H1 (cell line): ENCODE results near the gene IGF2R. TPM values are rescaled to one million over a fixed set of nuclear protein-coding genes. Genes with fewer than 3 reads are reported as not detected.

Experiments
- CTCF ChIA-PET: fragments of 300-600 bp; sonication (Branson Sonifier 250); formaldehyde crosslinking; loops from one replicate; lab custom pipeline; 2021; ENCODE audit not compliant: partially characterized antibody; lab: Charles Lee
- POLR2A ChIA-PET: fragments of 300-600 bp; sonication (Branson Sonifier 250); formaldehyde crosslinking; loops from one replicate; lab custom pipeline; 2021; ENCODE audit warnings: inconsistent platforms; ENCODE audit not compliant: partially characterized antibody; lab: Charles Lee
- DNase-seq, 2 experiments: peaks; one replicate each; pipeline versions ENCODE4 v3.0.0 to v3.0.0-alpha.2; 2010 to 2022; ENCODE audit warnings: low spot score in 2 of 2, low read depth in 1 of 2, mixed read lengths in 1 of 2
- FAIRE-seq: peaks from 2 replicates; lab custom pipeline; 2011; peaks lifted over from hg19 to GRCh38; lab: Jason Lieb, UNC
- H2AFZ ChIP-seq: 2 replicates; pipeline ENCODE4 v1.8.1; 2012; ENCODE audit warnings: low read length, inconsistent platforms
- H2AK5ac ChIP-seq: 2 replicates; pipeline ENCODE4 v1.6.1; 2013; ENCODE audit warnings: low read depth, low read length
- H2BK120ac ChIP-seq: replicated peaks from 2 replicates; pipeline ENCODE3; 2013; ENCODE audit warnings: low read depth, low read length, inconsistent platforms
- H2BK12ac ChIP-seq: 2 replicates; pipeline ENCODE4 v1.6.1; 2013; ENCODE audit warnings: low read depth, low read length
- H2BK15ac ChIP-seq: 2 replicates; pipeline ENCODE4 v1.6.1; 2013; ENCODE audit warnings: low read length
- H2BK20ac ChIP-seq: 2 replicates; pipeline ENCODE4 v1.6.1; 2013; ENCODE audit warnings: low read length
- H2BK5ac ChIP-seq: 2 replicates; pipeline ENCODE4 v1.6.1; 2013; ENCODE audit warnings: low read depth, low read length
- H3K14ac ChIP-seq: 2 replicates; pipeline ENCODE4 v1.6.1; 2013; ENCODE audit warnings: inconsistent platforms; ENCODE audit not compliant: insufficient read length
- H3K18ac ChIP-seq: 2 replicates; pipeline ENCODE4 v1.6.1; 2013; ENCODE audit warnings: low read length; ENCODE audit errors: extremely low read depth
- H3K23ac ChIP-seq: 2 replicates; pipeline ENCODE4 v1.6.1; 2013; ENCODE audit warnings: inconsistent platforms; ENCODE audit not compliant: insufficient read length
- H3K23me2 ChIP-seq: 2 replicates; pipeline ENCODE4 v1.6.1; 2013; ENCODE audit warnings: low read depth, low read length
- H3K27ac ChIP-seq: 2 replicates; pipeline ENCODE4 v1.6.1; 2011; ENCODE audit warnings: low read depth, low read length, inconsistent platforms
- H3K27me3 ChIP-seq, 4 experiments: replicated peaks in 1 of 4; 1 replicate in 1 of 4; 2 replicates in 3 of 4; pipeline versions ENCODE4 v1.6.1 to v1.8.1; 2011 to 2013; ENCODE audit warnings: low read length in 3 of 4, mild to moderate bottlenecking in 3 of 4, inconsistent platforms in 2 of 4, mixed read lengths in 2 of 4, moderate library complexity in 1 of 4; ENCODE audit not compliant: control insufficient read depth in 3 of 4, insufficient read depth in 3 of 4; ENCODE audit errors: extremely low read depth in 1 of 4
- H3K36me3 ChIP-seq, 4 experiments: 2 replicates each; pipeline versions ENCODE4 v1.6.1 to v1.8.1; 2011 to 2013; ENCODE audit warnings: mild to moderate bottlenecking in 4 of 4, low read length in 3 of 4, moderate library complexity in 2 of 4, control low read depth in 1 of 4, inconsistent platforms in 1 of 4; ENCODE audit not compliant: insufficient read depth in 4 of 4, control insufficient read depth in 2 of 4
- H3K4ac ChIP-seq: replicated peaks from 2 replicates; pipeline ENCODE3; 2013; ENCODE audit warnings: low read length, low read depth, mixed read lengths, inconsistent platforms; ENCODE audit not compliant: insufficient read length
- H3K4me1 ChIP-seq, 4 experiments: replicated peaks in 1 of 4; 1 replicate in 1 of 4; 2 replicates in 3 of 4; pipeline versions ENCODE4 v1.6.1 to v1.8.1; 2011 to 2013; ENCODE audit warnings: low read length in 3 of 4, inconsistent platforms in 2 of 4, mixed read lengths in 1 of 4; ENCODE audit not compliant: insufficient read depth in 4 of 4, control insufficient read depth in 3 of 4
- H3K4me2 ChIP-seq, 2 experiments: 2 replicates each; pipeline versions ENCODE4 v1.6.1 to v1.8.1; 2011 to 2013; ENCODE audit warnings: low read depth in 2 of 2, low read length in 2 of 2, control low read depth in 1 of 2, inconsistent platforms in 1 of 2, mild to moderate bottlenecking in 1 of 2; ENCODE audit not compliant: insufficient read depth in 1 of 2
- H3K4me3 ChIP-seq, 4 experiments: fragments of 200-600, 300-600 bp in 1 of 4; sonication (generic), shearing (Covaris generic), sonication (Bioruptor Twin) in 1 of 4; 2 replicates each; pipeline versions ENCODE4 v1.5.1 to v1.8.1; 2011 to 2016; ENCODE audit warnings: low read length in 4 of 4, low read depth in 3 of 4, control low read depth in 2 of 4, inconsistent platforms in 2 of 4, mild to moderate bottlenecking in 2 of 4, mixed read lengths in 1 of 4, moderate library complexity in 1 of 4; ENCODE audit not compliant: insufficient read depth in 2 of 4; ENCODE audit errors: extremely low read depth in 1 of 4
- H3K56ac ChIP-seq: replicated peaks from 2 replicates; pipeline ENCODE3; 2013; ENCODE audit warnings: low read depth, mild to moderate bottlenecking, mixed read lengths, low read length, inconsistent platforms; ENCODE audit not compliant: insufficient read length
- H3K79me1 ChIP-seq: 2 replicates; pipeline ENCODE4 v1.6.1; 2013; ENCODE audit warnings: low read depth, low read length, control low read depth
- H3K79me2 ChIP-seq, 2 experiments: 2 replicates each; pipeline versions ENCODE4 v1.6.1 to v1.8.1; 2012 to 2013; ENCODE audit warnings: low read length in 2 of 2, mild to moderate bottlenecking in 2 of 2, inconsistent platforms in 1 of 2; ENCODE audit not compliant: insufficient read depth in 2 of 2, control insufficient read depth in 1 of 2
- H3K9ac ChIP-seq, 4 experiments: replicated peaks in 1 of 4; 1 replicate in 1 of 4; 2 replicates in 3 of 4; pipeline versions ENCODE4 v1.6.1 to v1.8.1; 2011 to 2013; ENCODE audit warnings: low read depth in 3 of 4, low read length in 3 of 4, control low read depth in 2 of 4, mild to moderate bottlenecking in 2 of 4, moderate library complexity in 2 of 4, inconsistent platforms in 1 of 4; ENCODE audit errors: extremely low read depth in 1 of 4
- H3K9me3 ChIP-seq, 2 experiments: 2 replicates each; pipeline versions ENCODE4 v1.6.1 to v1.8.1; 2012 to 2013; ENCODE audit warnings: mild to moderate bottlenecking in 2 of 2, moderate library complexity in 2 of 2, control low read depth in 1 of 2, inconsistent platforms in 1 of 2, low read depth in 1 of 2, low read length in 1 of 2, mixed read lengths in 1 of 2; ENCODE audit not compliant: insufficient read depth in 2 of 2
- H4K20me1 ChIP-seq, 2 experiments: replicated peaks in 1 of 2; 2 replicates each; pipeline versions ENCODE3 to v1.8.1; 2011 to 2013; ENCODE audit warnings: inconsistent platforms in 2 of 2, low read length in 2 of 2, mild to moderate bottlenecking in 1 of 2; ENCODE audit not compliant: insufficient read depth in 2 of 2, control insufficient read depth in 1 of 2
- H4K5ac ChIP-seq: 2 replicates; pipeline ENCODE4 v1.6.1; 2013; ENCODE audit warnings: low read length, low read depth, mixed read lengths, inconsistent platforms; ENCODE audit not compliant: insufficient read length
- H4K8ac ChIP-seq: 2 replicates; pipeline ENCODE4 v1.8.0; 2013; ENCODE audit warnings: mild to moderate bottlenecking, moderate library complexity, low read length, inconsistent platforms; ENCODE audit not compliant: insufficient read depth; ENCODE audit errors: extremely low read depth
- H4K91ac ChIP-seq: replicated peaks from 2 replicates; pipeline ENCODE3; 2013; ENCODE audit warnings: low read length, mixed read lengths, inconsistent platforms; ENCODE audit not compliant: insufficient read length
- ATF2 ChIP-seq: IDR thresholded peaks from 2 replicates; pipeline ENCODE4 v1.6.1; 2012; ENCODE audit warnings: low read length, inconsistent platforms
- BCL11A ChIP-seq, 2 experiments: IDR thresholded peaks; one replicate each; pipeline ENCODE4 v1.6.1; 2011; ENCODE audit warnings: low read depth in 2 of 2, low read length in 2 of 2, mild to moderate bottlenecking in 2 of 2
- BRCA1 ChIP-seq: IDR thresholded peaks from 2 replicates; pipeline ENCODE4 v1.6.1; 2012; ENCODE audit warnings: low read depth, low read length, improper control_type of control experiment
- EGR1 ChIP-seq: IDR thresholded peaks from 2 replicates; pipeline ENCODE4 v1.6.1; 2011; ENCODE audit warnings: low read depth, low read length, borderline replicate concordance
- FOSL1 ChIP-seq: IDR thresholded peaks from 2 replicates; pipeline ENCODE4 v1.6.1; 2011; ENCODE audit warnings: mild to moderate bottlenecking, low read depth, low read length, moderate library complexity; ENCODE audit not compliant: insufficient read depth
- GTF2F1 ChIP-seq: IDR thresholded peaks from 2 replicates; pipeline ENCODE4 v1.6.1; 2012; ENCODE audit warnings: low read depth, low read length, improper control_type of control experiment, borderline replicate concordance
- RBBP5 ChIP-seq: IDR thresholded peaks from 2 replicates; pipeline ENCODE4 v1.7.1; 2012; ENCODE audit warnings: low read depth, mild to moderate bottlenecking, inconsistent platforms, low read length, moderate library complexity, borderline replicate concordance
- RNF2 ChIP-seq: fragments of 200-900, 300-1000 bp; sonication (generic); IDR thresholded peaks from 2 replicates; pipeline ENCODE4 v1.7.1; 2016; ENCODE audit warnings: borderline replicate concordance, low read depth, mild to moderate bottlenecking, antibody characterized with exemption, low read length; ENCODE audit not compliant: poor library complexity, severe bottlenecking; ENCODE audit errors: missing control alignments
- TAF7 ChIP-seq: optimal IDR thresholded peaks from 2 replicates; pipeline ENCODE3; 2011; ENCODE audit warnings: low read depth, mild to moderate bottlenecking, inconsistent platforms, low read length, moderate library complexity, borderline replicate concordance
- TBP ChIP-seq: IDR thresholded peaks from 2 replicates; pipeline ENCODE4 v1.6.1; 2011; ENCODE audit warnings: low read depth, low read length, improper control_type of control experiment
- TEAD4 ChIP-seq: IDR thresholded peaks from 2 replicates; pipeline ENCODE4 v1.6.1; 2012; ENCODE audit warnings: low read depth, low read length, inconsistent platforms, mixed read lengths
- ZNF274 ChIP-seq: IDR thresholded peaks from 2 replicates; pipeline ENCODE4 v1.7.0; 2012; ENCODE audit warnings: low read length, borderline replicate concordance; ENCODE audit errors: extremely low read depth
- WGBS, 2 experiments: shearing (Covaris generic) in 1 of 2; methylation state at CpG; one replicate each; pipeline versions ENCODE4 v1.1.6 to v1.1.7; 2013 to 2015; ENCODE audit warnings: low lambda C conversion rate in 2 of 2, mixed read lengths in 2 of 2, inconsistent platforms in 1 of 2, low coverage in 1 of 2, missing lambda C conversion rate in 1 of 2; ENCODE audit not compliant: insufficient replicate concordance in 2 of 2, insufficient coverage in 1 of 2, insufficient read length in 1 of 2; ENCODE audit errors: extremely low coverage in 1 of 2, missing lambda C conversion rate in 1 of 2; 5-methylcytosine and 5-hydroxymethylcytosine counted together
- polyA plus RNA-seq, 7 experiments: library from polyadenylated mRNA; depleted of rRNA in 3 of 7; stranded (reverse) in 5 of 7; unstranded in 2 of 7; fragments of >200 nt in 5 of 7; fragments of 200-250 nt in 2 of 7; gene quantifications; 1 replicate in 5 of 7; 2 replicates in 1 of 7; 4 replicates in 1 of 7; pipeline versions ENCODE4 v1.2.1 to v1.2.3, GENCODE V29; 2011 to 2013; ENCODE audit warnings: missing spikeins in 2 of 7, mixed read lengths in 2 of 7
- total RNA-seq: library from RNA; stranded (reverse); fragmentation: NEBNext Ultra II Directional; extraction: Animal tissue kit (Norgen Biotek cat#: 25700); gene quantifications from 2 replicates; pipeline ENCODE4 v1.2.1, GENCODE V29; 2021

The IGF2R gene
- total and polyA plus RNA-seq, 2 of the 8 experiments (the other 6 are each of a cell fraction or from before 2014, with no cell fraction given) = 20.6 to 74.1 TPM

GRCh38 chr6:159998538-159998937 is 29.7 kb downstream of the IGF2R start:
- Histone ChIP-seq H2AK5ac (no peak overlapping the region), H3K14ac (no peak overlapping the region), H3K23me2 (no peaks in the 10 kb centered on the region), H3K4ac (no peak overlapping the region), H4K8ac (no peak overlapping the region), H2BK20ac (no peak overlapping the region), H3K27me3 (no peaks in the 10 kb centered on the region), H4K20me1 (peaks cover 0 to 18% of the 10 kb centered on the region in 2 experiments), H3K36me3 (peaks cover 0 to 3% (median 1%) of the 10 kb centered on the region in 4 experiments; a peak in 1 of 8 replicates), H2BK12ac (no peak overlapping the region), H3K56ac (no peak overlapping the region), H3K27ac (no peak overlapping the region), H3K4me3 (no peak overlapping the region), H3K18ac (no peak overlapping the region), H3K4me1 (peaks cover 4 to 12% (median 6%) of the 10 kb centered on the region in 4 experiments; a peak in 6 of 7 replicates), H3K4me2 (no peak overlapping the region), H2BK120ac (no peak overlapping the region), H2AFZ (no peak overlapping the region), H4K5ac (no peak overlapping the region), H3K79me2 (peaks cover 0 to 96% of the 10 kb centered on the region in 2 experiments), H3K79me1 (peaks cover 18% of the 10 kb centered on the region), H2BK5ac (no peak overlapping the region), H4K91ac (no peak overlapping the region), H3K9me3 (no peaks in the 10 kb centered on the region), H2BK15ac (no peak overlapping the region), H3K23ac (no peak overlapping the region), H3K9ac (no peak overlapping the region)
- ChIA-PET POLR2A (no interaction called here), CTCF (no interaction called here)
- DNase-seq = no peak
- WGBS, 2 experiments = 95% methylated on average over 2 of the region's 2 CpGs; no CpG with 5 or more reads in 1 of the 2 experiments
- no peak for TF ChIP-seq TEAD4
- TF ChIP-seq TBP = no peak
- TF ChIP-seq EGR1 = no peak
- no peak for TF ChIP-seq BRCA1
- TF ChIP-seq BCL11A (IDR thresholded peaks at IDR 0.05; ENCODE audit: low read depth in 2 of 2, low read length in 2 of 2) = no peak
- TF ChIP-seq FOSL1 = no peak
- no peak for TF ChIP-seq ATF2
- no peak for TF ChIP-seq GTF2F1
- no peak for TF ChIP-seq RNF2
- no peak for TF ChIP-seq RBBP5
- TF ChIP-seq TAF7 = no peak
- no peak for TF ChIP-seq ZNF274
- no peak for FAIRE-seq
